ENCODE measurements around the gene ACSL1.
A peak's percentile ranks its signal among the peaks of the same experiment; 100 is the strongest.
"Not testable (repeated sequence)": the region's sequence is repeated elsewhere in the genome, so short reads cannot be mapped to it uniquely, and the experiment has no call there.

The ACSL1 gene

GRCh38 chr4:184825896-184826690 is at the start of gene ACSL1:
ACSL1 (minus strand) TSS chr4:184825968; CDS start chr4:184803514, 22,454 bp downstream.
- DNase-seq = peak; percentile 77 to 86

GRCh38 chr4:184873054-184873453 is 47.3 kb upstream of the ACSL1 start:
- DNase-seq = no peak

- DNase-seq = no peak
Observed at GRCh38 chr4:184870718-184871117, 45.0 kb upstream of the ACSL1 start.

GRCh38 chr4:184868623-184869022 is 42.9 kb upstream of the ACSL1 start:
- DNase-seq = no peak

GRCh38 chr4:184863916-184864315 is 38.1 kb upstream of the ACSL1 start:
- DNase-seq = no peak

- DNase-seq = no peak
Observed at GRCh38 chr4:184861047-184861446, 35.3 kb upstream of the ACSL1 start.

GRCh38 chr4:184860018-184860779 is 34.4 kb upstream of the ACSL1 start:
- no peak for DNase-seq

GRCh38 chr4:184857441-184858121 is 31.8 kb upstream of the ACSL1 start:
- DNase-seq = no peak

GRCh38 chr4:184856277-184856609 is 30.5 kb upstream of the ACSL1 start:
- DNase-seq = no peak

GRCh38 chr4:184854673-184855072 is 28.9 kb upstream of the ACSL1 start:
- DNase-seq = no peak

GRCh38 chr4:184853436-184853835 is 27.7 kb upstream of the ACSL1 start:
- no peak for DNase-seq

- DNase-seq = no peak
Observed at GRCh38 chr4:184851886-184852285, 26.1 kb upstream of the ACSL1 start.

- DNase-seq = no peak
Observed at GRCh38 chr4:184851200-184851541, 25.4 kb upstream of the ACSL1 start.

- DNase-seq = no peak
Observed at GRCh38 chr4:184850431-184851199, 24.8 kb upstream of the ACSL1 start.

- no peak for DNase-seq
Observed at GRCh38 chr4:184850018-184850417, 24.2 kb upstream of the ACSL1 start.

GRCh38 chr4:184849185-184849584 is 23.4 kb upstream of the ACSL1 start:
- DNase-seq = no peak

GRCh38 chr4:184848510-184848909 is 22.7 kb upstream of the ACSL1 start:
- DNase-seq = no peak

GRCh38 chr4:184846531-184846930 is 20.8 kb upstream of the ACSL1 start:
- DNase-seq = no peak

- no peak for DNase-seq
Observed at GRCh38 chr4:184845367-184846021, 19.7 kb upstream of the ACSL1 start.

GRCh38 chr4:184844742-184845141 is 19.0 kb upstream of the ACSL1 start:
- DNase-seq = no peak

- DNase-seq = peak in 1 of 2 donors; percentile 16
Observed at GRCh38 chr4:184843984-184844554, 18.3 kb upstream of the ACSL1 start.

GRCh38 chr4:184839075-184839399 is 13.3 kb upstream of the ACSL1 start:
- DNase-seq = not testable (repeated sequence)
